HG02970 (cell line): Measurements from ENCODE around the gene ARHGEF16.

Experiments used
- ATAC-seq: cut with Tn5 transposase; IDR thresholded peaks from one replicate; pipeline ENCODE4 v1.9.1; 2021; ENCODE audit warnings: mild to moderate bottlenecking, moderate library complexity, moderate number of reproducible peaks; ENCODE audit not compliant: unreplicated experiment, low FRiP score

Gene ARHGEF16

GRCh38 chr1:3477241-3477995 is 23.0 kb downstream of the ARHGEF16 start:
- no peak for ATAC-seq

- ATAC-seq, result no peak
Observed at GRCh38 chr1:3478187-3478586, 23.7 kb downstream of the ARHGEF16 start.

GRCh38 chr1:3479511-3480368 is 25.3 kb downstream of the ARHGEF16 start:
- ATAC-seq, result no peak

GRCh38 chr1:3480369-3480719 is 25.9 kb downstream of the ARHGEF16 start:
- no peak for ATAC-seq

GRCh38 chr1:3481046-3481445 is 26.6 kb downstream of the ARHGEF16 start:
- ATAC-seq, result no peak

GRCh38 chr1:3481836-3482375 is 27.4 kb downstream of the ARHGEF16 start:
- no peak for ATAC-seq

- ATAC-seq, result no peak
Observed at GRCh38 chr1:3482378-3482849, 27.9 kb downstream of the ARHGEF16 start.

GRCh38 chr1:3483380-3483779 is 28.9 kb downstream of the ARHGEF16 start:
- no peak for ATAC-seq

GRCh38 chr1:3483801-3484444 is 29.5 kb downstream of the ARHGEF16 start:
- ATAC-seq, result no peak

- no peak for ATAC-seq
Observed at GRCh38 chr1:3485016-3485415, 30.6 kb downstream of the ARHGEF16 start.

GRCh38 chr1:3488432-3488831 is 34.0 kb downstream of the ARHGEF16 start:
- no peak for ATAC-seq

GRCh38 chr1:3490046-3490745 is 35.7 kb downstream of the ARHGEF16 start:
- ATAC-seq, result no peak

GRCh38 chr1:3491291-3492246 is 37.1 kb downstream of the ARHGEF16 start:
- peak; percentile 80 for ATAC-seq

- ATAC-seq, result no peak
Observed at GRCh38 chr1:3492545-3493246, 38.2 kb downstream of the ARHGEF16 start.

- no peak for ATAC-seq
Observed at GRCh38 chr1:3494321-3495308, 40.1 kb downstream of the ARHGEF16 start.

GRCh38 chr1:3495776-3496745 is 41.6 kb downstream of the ARHGEF16 start:
- ATAC-seq, result no peak
